HG03108 (cell line): ENCODE data around the gene MIXL1.
"Not testable (repeated sequence)": the region's sequence is repeated elsewhere in the genome, so short reads cannot be mapped to it uniquely, and the experiment has no call there.

ENCODE experiments used
- ATAC-seq: cut with Tn5 transposase; IDR thresholded peaks from one replicate; pipeline ENCODE4 v1.9.1; 2021; ENCODE audit warnings: moderate library complexity; ENCODE audit not compliant: unreplicated experiment

The MIXL1 gene

DNA sequence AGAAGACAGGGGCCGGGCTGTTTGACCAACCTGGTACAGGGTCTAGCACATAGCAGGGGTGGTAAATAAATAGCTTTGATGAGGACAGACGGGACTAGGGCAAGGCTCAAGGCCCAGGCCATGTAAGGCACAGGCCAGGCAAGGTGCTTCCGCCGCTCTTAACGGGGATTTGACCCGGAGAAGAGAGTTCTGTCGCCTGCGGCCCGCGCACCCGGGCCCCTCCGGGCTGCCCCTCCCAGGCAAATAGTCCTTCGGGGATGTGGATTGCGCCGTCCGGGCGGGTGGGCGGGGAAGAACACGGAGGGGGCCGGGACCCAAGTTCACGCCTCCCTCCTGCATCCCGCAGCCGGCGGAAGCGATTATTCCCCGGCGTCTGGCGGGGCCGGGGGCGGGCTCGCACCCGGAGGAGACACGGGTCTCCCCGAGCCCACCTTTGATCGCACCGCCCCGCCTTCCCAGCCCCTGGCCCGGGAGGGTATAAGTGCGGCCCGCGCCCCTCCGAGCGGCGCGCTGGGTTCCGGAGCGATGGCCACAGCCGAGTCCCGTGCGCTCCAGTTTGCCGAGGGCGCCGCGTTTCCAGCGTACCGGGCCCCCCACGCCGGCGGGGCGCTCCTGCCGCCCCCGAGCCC lies at the start of gene MIXL1:
Gene MIXL1, plus strand, starts transcription at position 508 of the 629 bp plus-strand sequence. Its CDS starts 18 bp downstream, at position 526.
- peak; percentile 23 for ATAC-seq

DNA sequence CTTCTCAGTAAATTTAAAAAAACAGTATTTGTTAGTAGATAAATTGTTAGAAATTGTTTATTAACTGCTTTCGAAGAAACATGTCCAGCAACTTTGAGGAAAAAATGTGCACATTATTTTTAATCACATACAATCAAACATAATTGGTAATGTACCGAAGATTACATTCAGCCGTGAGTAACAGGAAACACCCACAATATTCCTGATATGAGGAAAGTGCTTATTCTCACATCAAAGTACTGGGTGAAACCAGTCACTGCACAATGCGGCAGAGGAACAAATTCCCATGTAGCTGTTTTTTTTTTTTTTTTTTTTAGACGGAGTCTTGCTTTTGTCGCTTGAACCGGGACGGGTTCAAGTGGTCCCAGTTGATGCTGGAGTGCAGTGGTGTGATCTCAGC lies 46.6 kb upstream of the MIXL1 start:
- ATAC-seq: no peak

DNA sequence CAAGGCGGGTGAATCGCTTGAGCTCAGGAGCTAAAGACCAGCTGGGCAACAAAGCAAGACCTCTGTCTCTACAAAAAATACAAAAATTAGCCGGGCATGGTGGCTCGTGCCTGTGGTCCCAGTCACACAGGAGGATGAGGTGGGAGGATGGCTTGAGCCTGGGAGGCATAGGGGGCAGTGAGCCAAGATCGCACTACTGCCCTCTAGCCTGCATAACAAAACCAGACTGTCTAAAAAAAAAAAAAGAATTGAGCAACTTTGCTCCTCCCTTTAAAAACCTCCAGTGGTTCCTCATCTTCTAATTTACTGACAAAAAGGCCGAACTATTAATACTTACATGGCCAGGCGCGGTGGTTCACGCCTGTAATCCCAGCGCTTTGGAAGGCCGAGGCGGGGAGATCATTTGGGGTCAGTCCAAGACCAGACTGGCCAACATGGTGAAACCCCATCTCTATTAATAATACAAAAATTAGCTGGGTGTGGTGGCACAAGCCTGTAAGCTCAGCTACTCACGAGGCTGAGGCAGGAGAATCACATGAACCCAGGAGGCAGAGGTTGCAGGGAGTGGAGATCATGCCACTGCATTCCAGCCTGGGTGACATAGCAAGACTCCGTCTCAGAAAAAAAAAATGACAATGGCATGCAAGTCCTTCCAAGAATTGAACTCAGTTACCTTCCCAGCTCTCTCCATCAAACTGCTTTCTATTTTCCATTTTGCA lies 41.3 kb upstream of the MIXL1 start:
- no peak for ATAC-seq

DNA sequence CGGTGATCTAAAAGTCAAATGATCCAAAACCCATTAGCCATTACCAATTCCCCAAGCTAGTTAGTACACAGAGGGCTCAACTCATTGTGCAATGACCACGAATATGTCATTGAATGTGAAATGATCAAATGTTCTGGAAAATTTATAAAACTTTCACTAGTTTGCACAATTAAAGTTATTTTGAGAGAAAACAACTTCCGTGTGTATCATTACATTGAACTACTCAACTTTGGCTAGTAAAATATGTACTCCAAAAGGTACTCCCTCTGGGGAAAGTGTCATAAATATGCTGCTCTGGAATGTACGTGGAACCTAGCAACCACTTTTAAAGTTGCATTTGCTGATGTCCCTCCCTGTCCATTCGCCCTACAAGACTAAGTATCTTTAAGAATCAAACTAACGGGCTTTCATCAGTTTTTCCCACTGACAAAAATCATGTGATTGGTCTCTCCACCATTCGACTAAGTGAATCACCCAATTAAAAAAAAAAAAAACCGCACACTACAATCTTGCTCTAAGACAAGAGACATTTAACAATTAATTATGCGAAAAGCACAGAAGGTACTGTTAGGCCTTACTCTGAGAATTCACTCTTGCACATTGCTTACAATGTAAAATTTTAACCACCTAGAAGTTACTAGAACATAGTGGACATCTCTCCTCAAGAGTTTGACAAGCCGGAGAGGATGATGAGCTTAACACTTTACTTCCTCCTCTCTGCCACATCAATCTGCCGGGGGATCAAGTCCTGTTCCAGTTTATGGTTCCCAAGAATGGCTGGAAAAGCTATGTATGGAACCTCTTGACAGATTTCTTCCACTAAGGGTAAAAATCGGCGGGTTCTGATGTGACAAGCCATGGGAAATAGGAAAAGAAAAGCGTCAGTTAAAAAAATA lies 38.1 kb upstream of the MIXL1 start:
- no peak for ATAC-seq

DNA sequence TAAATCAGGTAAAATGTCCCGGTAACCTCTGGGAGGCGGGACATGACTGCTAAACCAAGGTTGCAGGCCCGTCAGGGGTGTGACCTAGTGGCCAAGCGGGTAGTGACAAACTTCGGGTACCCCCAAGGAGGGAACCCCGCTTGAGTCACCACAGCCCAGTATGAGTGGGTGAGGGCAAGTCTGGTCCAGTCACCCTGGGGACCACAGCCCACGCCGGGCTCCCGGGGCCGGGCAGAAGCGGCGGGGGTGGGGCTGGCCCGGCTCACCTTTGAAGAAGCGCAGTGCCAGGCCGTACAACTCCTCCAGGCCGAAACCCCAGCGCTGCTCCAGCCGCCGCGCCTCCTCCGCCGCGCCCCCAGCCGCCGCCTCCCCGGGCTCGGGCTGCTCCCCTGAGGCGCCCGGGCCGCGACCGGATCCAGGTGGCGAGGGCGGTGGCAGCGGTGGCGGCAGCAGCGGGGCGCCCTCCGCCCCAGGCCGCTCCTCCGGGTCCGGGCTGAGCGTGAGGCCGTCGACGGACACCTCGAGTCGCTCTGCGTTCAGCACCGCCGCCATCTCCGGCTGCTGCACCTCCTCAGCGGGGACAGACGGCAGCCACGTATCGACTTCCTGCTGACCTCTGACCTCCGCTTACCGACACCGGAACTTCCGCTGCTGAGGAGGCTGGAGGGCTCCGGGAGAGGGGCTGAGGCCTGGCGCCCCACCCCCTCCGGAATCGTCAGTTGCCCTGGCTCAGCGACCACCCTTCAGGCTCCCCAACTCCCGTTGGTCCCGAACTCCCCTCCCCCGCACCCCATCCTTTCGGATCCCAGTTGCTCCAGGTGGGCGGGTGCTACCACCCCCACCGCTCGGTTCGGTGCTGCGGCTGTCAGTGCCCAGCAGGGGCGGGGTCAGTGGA lies 37.1 kb upstream of the MIXL1 start, which contains the start of gene ACBD3:
Gene ACBD3, minus strand, starts transcription at position 618 of the 895 bp plus-strand sequence. Its CDS starts 66 bp downstream, at position 552.
- ATAC-seq: peak; percentile 93

DNA sequence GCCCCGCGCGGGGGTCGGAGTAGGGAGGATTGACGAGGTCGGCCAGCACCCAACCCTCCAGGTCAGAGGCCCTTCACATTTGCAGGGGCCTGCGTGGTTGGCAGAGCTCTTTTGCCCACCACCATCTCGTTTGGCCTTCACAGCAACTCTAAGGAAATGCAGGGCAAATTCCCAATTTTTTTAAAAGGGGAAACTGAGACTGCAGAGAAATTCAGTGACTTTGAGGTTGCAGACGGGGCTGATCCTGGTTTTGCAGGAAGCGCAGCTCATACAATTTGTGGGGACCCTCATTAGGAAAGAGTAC lies 36.5 kb upstream of the MIXL1 start:
- ATAC-seq: no peak

DNA sequence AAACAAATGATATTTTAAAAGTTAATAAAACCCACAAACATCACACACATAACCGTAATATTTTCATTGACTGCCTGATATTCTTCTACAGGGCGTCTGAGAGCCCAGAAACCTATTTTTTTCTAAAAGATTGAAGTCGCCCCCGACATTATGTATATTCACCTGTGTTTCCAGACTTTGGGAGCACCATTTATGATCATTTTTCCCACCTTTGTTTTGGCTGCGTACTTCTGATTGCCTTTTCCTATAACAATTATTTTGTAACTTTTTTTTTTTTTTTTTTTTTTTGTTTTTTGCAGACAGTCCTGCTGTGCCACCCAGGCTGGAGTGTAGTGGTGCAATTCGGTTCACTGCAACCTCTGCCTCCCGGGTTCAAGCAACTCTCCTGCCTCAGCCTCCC lies 36.1 kb upstream of the MIXL1 start:
- ATAC-seq: no peak

DNA sequence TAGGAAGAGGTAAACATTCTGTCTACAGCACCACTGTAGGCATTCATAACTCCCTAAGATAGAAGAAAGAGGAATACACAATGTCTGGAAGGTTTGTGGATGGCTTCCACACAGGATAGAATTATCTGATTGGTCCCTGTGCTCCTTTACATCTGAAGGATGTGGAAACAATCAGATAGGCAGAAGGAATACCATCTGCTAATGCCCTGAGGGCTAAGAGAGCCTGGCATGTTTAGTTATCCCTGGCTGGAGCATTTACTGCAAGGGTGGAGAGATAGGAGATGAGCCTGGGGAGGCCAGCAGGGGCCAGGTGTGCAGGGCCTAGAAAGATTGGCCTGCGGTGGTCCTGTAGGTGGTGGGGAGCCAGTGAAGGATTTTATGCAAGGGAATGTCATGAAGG lies 28.3 kb upstream of the MIXL1 start:
- ATAC-seq: no peak

DNA sequence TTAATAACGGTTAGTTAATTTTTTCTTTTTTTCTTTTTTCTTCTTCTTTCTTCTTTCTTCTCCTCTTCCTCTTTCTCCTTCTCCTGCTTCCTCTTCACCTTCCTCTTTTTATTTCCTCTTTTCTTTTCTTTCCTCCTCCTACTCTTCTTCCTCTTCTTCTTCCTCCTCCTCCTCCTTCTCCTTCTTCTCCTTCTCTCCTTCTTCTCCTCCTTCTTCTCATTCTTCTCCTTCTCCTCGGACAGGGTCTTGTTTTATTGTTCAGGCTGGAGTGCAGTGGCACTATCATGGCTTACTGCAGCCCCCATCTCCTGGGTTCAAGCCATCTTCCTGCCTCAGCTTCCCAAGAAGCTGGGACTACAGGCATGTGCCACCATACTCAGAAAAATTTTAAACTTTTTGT lies 23.5 kb upstream of the MIXL1 start:
- ATAC-seq: no peak

DNA sequence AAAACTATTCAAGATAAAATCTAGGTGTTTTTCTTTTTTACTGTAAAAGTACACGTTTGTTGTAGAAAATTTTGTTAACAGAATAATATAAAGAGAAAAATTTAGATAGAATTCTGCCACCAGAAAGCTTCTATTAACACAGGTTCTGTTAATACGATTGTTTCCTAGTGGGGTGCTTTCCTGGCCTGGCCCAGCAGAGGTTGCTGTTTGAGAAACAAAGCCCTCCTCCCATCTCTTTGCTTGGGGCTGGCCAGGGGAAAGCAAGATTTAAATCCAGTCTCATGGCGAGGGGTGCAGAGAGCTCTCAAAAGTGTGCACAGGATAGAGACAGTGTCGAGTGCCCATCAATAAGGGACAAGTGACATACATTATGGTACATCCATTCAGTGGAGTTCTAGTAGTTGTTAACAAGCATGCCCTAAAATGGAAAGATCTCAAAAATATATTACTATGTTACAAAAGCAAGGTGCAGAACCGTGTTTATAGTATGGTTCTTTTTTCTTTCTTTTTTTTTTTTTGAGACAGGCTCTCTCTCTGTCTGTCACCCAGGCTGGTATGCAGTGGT lies 22.4 kb upstream of the MIXL1 start:
- no peak for ATAC-seq

DNA sequence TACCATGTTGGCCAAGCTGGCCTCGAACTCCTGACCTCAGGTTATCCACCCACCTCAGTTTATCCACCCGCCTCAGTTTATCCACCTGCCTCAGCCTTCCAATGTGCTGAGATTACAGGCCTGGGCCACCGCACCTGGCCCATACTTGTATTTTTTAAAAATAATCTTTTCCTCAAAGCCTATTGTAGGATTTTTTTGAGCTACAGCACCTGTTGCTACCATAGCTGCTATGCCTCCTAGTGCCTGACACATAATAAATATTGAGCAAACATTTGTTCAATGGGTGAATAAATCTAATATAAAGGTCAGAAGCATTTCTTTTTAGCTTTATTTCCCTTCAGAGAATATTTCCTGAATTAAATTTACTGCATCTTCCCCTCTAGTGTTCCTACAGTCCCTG lies 21.2 kb upstream of the MIXL1 start:
- no peak for ATAC-seq

DNA sequence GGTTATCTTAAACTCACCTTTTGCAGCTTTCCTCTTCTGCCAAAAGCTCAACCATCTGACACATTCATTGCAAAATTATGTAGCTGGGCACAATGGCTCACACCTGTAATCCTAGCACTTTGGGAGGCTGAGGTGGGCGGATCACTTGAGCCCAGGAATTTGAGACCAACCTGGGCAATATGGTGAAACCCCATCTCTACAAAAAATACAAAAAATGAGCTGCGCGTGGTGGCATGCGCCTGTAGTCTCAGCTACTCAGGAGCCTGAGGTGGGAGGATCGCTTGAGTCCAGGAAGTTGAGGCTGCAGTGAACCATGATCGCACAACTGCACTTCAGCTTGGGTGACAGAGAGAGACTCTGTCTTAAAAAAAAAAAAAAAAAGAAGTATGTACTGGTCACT lies 20.8 kb upstream of the MIXL1 start:
- not testable (repeated sequence) for ATAC-seq

DNA sequence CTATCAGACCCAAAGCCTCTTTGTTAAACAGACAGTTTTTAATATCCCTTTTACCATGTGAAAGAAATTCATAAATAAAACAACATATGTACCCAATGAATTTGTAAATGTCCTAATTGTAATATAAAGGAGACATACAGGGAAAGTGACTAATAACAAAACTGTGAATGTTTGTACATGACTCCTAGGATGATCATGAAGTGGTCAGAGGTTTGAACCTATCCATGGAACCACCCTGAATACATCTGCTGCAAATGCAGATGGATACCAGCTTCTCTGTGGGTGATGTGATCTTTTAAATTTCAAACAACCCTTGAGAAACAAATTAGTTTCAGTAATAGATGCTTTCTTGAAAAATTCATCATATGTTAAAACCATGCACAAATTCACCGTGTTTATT lies 20.2 kb upstream of the MIXL1 start:
- no peak for ATAC-seq

DNA sequence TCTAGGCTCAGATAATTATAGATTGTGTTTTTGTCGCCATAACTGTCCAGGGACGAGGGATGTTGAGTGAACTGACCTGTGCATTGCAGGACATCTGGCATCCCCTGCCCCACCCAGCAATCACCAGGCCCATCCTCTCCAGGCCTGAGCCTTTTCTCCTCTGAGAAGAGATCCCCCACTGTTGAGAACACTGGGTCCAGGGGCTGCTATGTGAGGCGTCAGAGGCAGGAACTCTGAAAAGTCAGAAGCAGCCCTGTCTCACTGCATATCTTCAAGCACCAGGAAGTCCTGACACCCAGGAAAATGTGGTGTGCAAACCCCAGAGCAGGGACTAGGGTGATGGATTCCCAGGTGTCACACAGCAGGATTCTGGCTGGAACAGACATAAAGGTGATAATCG lies 19.8 kb upstream of the MIXL1 start:
- no peak for ATAC-seq

DNA sequence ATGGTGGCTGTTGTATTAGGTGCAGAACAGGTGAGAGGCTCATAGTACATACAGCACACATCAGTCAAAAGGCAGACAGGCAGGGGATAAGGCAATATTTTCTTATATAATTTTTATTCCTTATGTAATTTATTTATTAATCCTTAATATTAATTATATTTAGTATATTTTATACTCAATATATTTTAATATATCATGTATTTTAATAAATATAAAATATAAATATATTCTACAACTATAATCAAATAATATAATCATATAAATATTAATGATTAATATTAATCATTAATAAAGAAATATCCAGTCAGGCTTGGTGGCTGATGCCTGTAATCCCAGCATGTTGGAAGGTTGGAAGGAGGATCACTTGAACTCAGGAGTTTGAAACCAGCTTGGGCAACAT lies 19.3 kb upstream of the MIXL1 start:
- ATAC-seq: no peak

DNA sequence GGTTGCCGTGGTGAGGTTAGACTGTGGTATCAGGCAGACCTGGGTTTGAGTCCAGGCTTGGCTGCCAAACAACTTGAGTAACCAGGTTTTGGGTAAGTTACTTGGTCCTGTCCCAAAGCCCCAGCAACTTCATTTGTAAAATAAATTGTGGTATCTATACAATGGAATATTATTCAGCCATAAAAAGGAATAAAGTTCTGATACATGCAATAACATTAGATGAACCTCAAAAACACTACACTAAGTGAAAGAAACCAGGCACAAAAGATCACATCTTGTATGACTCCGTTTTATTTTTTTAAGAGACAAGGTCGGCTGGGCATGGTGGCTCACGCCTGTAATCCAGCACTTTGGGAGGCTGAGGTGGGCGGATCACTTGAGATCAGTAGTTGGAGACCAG lies 16.4 kb upstream of the MIXL1 start:
- no peak for ATAC-seq

DNA sequence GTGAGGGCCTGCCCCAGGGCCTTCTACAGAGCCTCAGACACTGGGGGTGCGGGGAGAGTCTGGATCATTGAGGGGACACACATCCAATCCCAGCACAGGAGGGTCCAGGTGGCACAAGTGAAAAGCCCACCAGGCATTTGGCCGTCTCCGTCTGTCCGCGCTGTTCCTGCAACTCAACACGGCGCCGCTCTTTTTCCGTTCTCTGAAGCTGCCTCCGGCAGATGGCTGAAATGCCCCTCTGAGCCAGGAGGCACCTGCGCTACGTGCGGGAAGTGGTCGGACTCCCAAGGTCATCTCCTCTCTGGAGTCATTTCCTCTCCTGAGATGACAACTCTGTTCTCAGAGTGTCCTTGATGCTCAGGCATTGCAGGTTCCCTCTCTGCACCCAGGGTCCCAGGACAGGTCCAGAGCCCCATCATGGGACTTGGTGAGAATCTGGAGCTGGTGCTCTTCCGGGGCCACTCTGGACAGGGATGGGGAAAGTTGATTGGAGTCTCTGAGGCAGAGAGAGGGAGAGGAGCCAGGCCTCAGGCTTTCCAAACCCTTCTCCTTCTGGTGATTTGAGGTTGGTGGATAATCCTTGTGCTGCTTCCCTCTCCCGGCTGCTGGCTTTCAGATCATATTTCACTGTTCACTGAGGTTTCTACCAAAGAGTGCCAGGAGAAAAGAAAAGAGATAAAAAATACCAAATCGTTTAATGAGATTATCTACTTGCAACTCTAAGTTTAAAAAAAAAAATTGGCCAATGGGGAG lies 14.0 kb upstream of the MIXL1 start:
- no peak for ATAC-seq

DNA sequence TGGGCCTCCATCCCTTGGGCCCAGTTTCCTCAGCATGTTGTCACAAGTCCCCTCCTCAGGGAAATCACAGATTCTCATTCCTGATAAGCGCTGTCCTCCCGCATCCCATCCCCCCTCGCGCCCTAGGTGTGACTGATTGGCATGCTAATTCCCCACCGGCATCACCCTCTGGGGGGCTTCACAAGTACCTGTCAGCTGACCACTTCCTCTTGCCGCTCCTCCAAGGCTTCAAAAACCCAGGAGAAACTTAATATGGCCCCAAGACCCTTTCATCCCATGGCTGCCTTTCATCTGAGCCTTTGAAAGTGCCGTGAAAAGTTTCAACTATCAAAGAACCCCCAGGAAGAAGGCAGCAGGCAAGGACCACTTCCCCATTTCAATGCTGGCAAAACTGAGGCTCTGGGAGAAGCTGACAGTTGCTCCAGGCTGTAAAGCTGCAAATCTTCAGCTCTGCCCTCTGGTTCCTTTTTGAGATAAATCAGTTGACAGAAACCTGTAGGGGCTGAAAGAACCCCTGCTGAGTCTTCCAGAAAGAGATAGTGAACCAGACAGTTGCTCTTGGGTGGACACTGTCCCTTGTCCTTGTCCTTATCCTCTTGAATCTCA lies 12.8 kb upstream of the MIXL1 start:
- no peak for ATAC-seq

DNA sequence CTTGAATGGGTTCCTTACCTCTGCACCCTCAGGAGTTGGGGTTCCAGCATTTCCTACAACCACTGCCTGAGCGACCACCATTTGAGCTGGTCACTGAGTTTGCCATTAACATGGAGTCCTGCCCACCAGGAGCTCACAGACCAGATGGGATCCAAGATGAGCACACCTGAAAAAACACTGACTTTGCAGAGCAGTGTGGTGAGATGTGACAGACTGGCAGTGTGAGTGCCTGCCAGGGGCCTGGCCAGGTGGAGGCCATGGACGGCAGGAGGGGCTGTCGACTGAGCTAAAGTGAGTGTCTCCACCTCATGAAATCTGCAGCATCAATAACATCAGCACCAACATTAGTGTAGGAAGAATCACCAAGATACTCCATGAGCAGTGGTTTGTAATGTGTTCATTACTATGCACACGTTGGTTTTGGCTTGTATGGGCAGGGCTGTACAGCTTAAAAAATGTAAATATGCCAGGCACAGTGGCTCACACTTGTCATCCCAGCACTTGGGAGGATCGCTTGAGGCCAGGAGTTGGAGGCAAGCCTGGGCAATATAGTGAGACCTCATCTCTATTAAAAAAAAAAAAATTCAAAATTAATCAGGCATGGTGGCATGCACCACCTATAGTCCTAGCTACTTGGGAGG lies 12.2 kb upstream of the MIXL1 start:
- ATAC-seq: no peak
